ENCODE data around the gene UNK.

DNA sequence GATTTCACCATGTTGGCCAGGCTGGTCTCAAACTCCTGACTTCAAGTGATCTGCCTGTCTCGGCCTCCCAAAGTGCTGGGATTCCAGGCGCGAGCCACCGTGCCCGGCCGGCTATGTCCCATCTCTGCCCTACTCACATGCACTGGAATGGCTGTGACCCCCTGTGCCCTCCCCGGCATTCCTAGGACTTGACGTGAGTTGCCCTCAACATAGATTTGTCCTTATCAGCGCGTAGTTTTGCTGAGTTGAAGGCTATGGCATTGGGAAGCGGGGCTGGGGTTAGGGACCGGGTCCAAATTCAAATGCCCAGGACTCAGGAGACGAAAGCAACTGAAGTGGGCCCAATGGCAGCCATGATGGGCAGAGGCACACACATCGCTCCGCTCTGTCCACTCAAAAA, 53.8 kb downstream of the UNK start:
- no peak for TF ChIP-seq SIN3A (IDR thresholded peaks at IDR 0.05; ENCODE audit: borderline replicate concordance, insufficient read depth, low read length)
- no peak for TF ChIP-seq POLR2AphosphoS5 (IDR thresholded peaks at IDR 0.05; ENCODE audit: low read depth, low read length)
- TF ChIP-seq, protein P1, sequence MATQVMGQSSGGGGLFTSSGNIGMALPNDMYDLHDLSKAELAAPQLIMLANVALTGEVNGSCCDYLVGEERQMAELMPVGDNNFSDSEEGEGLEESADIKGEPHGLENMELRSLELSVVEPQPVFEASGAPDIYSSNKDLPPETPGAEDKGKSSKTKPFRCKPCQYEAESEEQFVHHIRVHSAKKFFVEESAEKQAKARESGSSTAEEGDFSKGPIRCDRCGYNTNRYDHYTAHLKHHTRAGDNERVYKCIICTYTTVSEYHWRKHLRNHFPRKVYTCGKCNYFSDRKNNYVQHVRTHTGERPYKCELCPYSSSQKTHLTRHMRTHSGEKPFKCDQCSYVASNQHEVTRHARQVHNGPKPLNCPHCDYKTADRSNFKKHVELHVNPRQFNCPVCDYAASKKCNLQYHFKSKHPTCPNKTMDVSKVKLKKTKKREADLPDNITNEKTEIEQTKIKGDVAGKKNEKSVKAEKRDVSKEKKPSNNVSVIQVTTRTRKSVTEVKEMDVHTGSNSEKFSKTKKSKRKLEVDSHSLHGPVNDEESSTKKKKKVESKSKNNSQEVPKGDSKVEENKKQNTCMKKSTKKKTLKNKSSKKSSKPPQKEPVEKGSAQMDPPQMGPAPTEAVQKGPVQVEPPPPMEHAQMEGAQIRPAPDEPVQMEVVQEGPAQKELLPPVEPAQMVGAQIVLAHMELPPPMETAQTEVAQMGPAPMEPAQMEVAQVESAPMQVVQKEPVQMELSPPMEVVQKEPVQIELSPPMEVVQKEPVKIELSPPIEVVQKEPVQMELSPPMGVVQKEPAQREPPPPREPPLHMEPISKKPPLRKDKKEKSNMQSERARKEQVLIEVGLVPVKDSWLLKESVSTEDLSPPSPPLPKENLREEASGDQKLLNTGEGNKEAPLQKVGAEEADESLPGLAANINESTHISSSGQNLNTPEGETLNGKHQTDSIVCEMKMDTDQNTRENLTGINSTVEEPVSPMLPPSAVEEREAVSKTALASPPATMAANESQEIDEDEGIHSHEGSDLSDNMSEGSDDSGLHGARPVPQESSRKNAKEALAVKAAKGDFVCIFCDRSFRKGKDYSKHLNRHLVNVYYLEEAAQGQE (IDR thresholded peaks at IDR 0.05; ENCODE audit: insufficient read depth in 1 of 2, low read depth in 2 of 2, low read length in 2 of 2): no peak
- TF ChIP-seq TAF1 (IDR thresholded peaks at IDR 0.05; ENCODE audit: borderline replicate concordance, insufficient read depth, low read length): no peak
